Measurements from ENCODE around the gene ZKSCAN5.

- TF ChIP-seq, protein P1, sequence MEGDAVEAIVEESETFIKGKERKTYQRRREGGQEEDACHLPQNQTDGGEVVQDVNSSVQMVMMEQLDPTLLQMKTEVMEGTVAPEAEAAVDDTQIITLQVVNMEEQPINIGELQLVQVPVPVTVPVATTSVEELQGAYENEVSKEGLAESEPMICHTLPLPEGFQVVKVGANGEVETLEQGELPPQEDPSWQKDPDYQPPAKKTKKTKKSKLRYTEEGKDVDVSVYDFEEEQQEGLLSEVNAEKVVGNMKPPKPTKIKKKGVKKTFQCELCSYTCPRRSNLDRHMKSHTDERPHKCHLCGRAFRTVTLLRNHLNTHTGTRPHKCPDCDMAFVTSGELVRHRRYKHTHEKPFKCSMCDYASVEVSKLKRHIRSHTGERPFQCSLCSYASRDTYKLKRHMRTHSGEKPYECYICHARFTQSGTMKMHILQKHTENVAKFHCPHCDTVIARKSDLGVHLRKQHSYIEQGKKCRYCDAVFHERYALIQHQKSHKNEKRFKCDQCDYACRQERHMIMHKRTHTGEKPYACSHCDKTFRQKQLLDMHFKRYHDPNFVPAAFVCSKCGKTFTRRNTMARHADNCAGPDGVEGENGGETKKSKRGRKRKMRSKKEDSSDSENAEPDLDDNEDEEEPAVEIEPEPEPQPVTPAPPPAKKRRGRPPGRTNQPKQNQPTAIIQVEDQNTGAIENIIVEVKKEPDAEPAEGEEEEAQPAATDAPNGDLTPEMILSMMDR (conservative IDR thresholded peaks at IDR 0.05): no peak
- TF ChIP-seq EZH2 (IDR thresholded peaks at IDR 0.05; ENCODE audit: low read depth): no peak
Observed at GRCh38 chr7:99543081-99543671, 38.7 kb downstream of the ZKSCAN5 start.
